Mesendoderm (in vitro differentiated cells): ENCODE results near the gene CXCR3.
A peak's percentile ranks its signal among the peaks of the same experiment; 100 is the strongest.
"Not testable (repeated sequence)": the region's sequence is repeated elsewhere in the genome, so short reads cannot be mapped to it uniquely, and the experiment has no call there.

Experiments
- DNase-seq: peaks from one replicate; pipeline ENCODE4 v3.0.0; 2013
- H2AK5ac ChIP-seq: 2 replicates; pipeline ENCODE4 v1.6.1; 2013; ENCODE audit warnings: low read length, inconsistent platforms
- H2BK120ac ChIP-seq: 2 replicates; pipeline ENCODE4 v1.6.1; 2013; ENCODE audit warnings: low read depth, mild to moderate bottlenecking, low read length, moderate library complexity, mixed read lengths
- H2BK15ac ChIP-seq: replicated peaks from 2 replicates; pipeline ENCODE4 v1.6.1; 2013; ENCODE audit warnings: low read depth, mild to moderate bottlenecking, moderate library complexity
- H2BK5ac ChIP-seq: 2 replicates; pipeline ENCODE4 v1.6.1; 2013; ENCODE audit warnings: low read length, inconsistent platforms
- H3K18ac ChIP-seq: 2 replicates; pipeline ENCODE4 v1.6.1; 2013; ENCODE audit warnings: mild to moderate bottlenecking, low read length, mixed read lengths
- H3K23ac ChIP-seq: one replicate; pipeline ENCODE4 v1.6.1; 2013; ENCODE audit warnings: low read length
- H3K27ac ChIP-seq: 2 replicates; pipeline ENCODE4 v1.5.1; 2013; ENCODE audit warnings: low read depth, mild to moderate bottlenecking, inconsistent platforms, low read length, moderate library complexity
- H3K27me3 ChIP-seq: 2 replicates; pipeline ENCODE4 v1.6.1; 2013; ENCODE audit warnings: low read length, control low read depth, mild to moderate bottlenecking, inconsistent platforms; ENCODE audit not compliant: insufficient read depth, poor library complexity
- H3K36me3 ChIP-seq: 2 replicates; pipeline ENCODE4 v1.6.1; 2013; ENCODE audit warnings: low read length, inconsistent platforms; ENCODE audit not compliant: control insufficient read depth, insufficient read depth
- H3K4ac ChIP-seq: one replicate; pipeline ENCODE4 v1.6.1; 2013; ENCODE audit warnings: low read depth, mild to moderate bottlenecking, low read length, moderate library complexity
- H3K4me1 ChIP-seq: 2 replicates; pipeline ENCODE4 v1.6.1; 2013; ENCODE audit warnings: low read depth, low read length, inconsistent platforms; ENCODE audit not compliant: control insufficient read depth
- H3K4me2 ChIP-seq: 2 replicates; pipeline ENCODE4 v1.6.1; 2013; ENCODE audit warnings: low read length
- H3K4me3 ChIP-seq: 2 replicates; pipeline ENCODE4 v1.5.1; 2013; ENCODE audit warnings: mild to moderate bottlenecking, low read length
- H3K56ac ChIP-seq: one replicate; pipeline ENCODE4 v1.6.1; 2013; ENCODE audit warnings: low read length
- H3K79me1 ChIP-seq: 2 replicates; pipeline ENCODE4 v1.6.1; 2013; ENCODE audit warnings: low read length, inconsistent platforms
- H3K79me2 ChIP-seq: 2 replicates; pipeline ENCODE4 v1.6.1; 2013; ENCODE audit warnings: mild to moderate bottlenecking, low read length; ENCODE audit not compliant: control insufficient read depth, insufficient read depth
- H3K9ac ChIP-seq: 2 replicates; pipeline ENCODE4 v1.6.1; 2013; ENCODE audit warnings: low read length, inconsistent platforms
- H4K5ac ChIP-seq: one replicate; pipeline ENCODE4 v1.6.1; 2013; ENCODE audit warnings: low read length
- H4K8ac ChIP-seq: one replicate; pipeline ENCODE4 v1.6.1; 2013; ENCODE audit warnings: low read depth, mild to moderate bottlenecking, control low read depth, low read length, moderate library complexity
- WGBS: extraction: QIAGEN DNeasy Blood & Tissue Kit; methylation state at CpG from one replicate; pipeline ENCODE4 v1.1.7; 2013; ENCODE audit warnings: low lambda C conversion rate, missing lambda C conversion rate; ENCODE audit not compliant: insufficient coverage; ENCODE audit errors: extremely low coverage; 5-methylcytosine and 5-hydroxymethylcytosine counted together

The CXCR3 gene

GRCh38 chrX:71604796-71605568 lies 13.3 kb downstream of the CXCR3 start:
- no peak overlapping the region for H2BK5ac ChIP-seq
- no peak overlapping the region for H4K8ac ChIP-seq
- no peak overlapping the region for H3K4me2 ChIP-seq
- H3K79me2 ChIP-seq = no peaks in the 10 kb centered on the region
- no peaks in the 10 kb centered on the region for H3K27me3 ChIP-seq
- no peak overlapping the region for H2BK15ac ChIP-seq
- no peak overlapping the region for H4K5ac ChIP-seq
- no peak overlapping the region for H3K23ac ChIP-seq
- H2AK5ac ChIP-seq = no peak overlapping the region
- no peak for DNase-seq
- WGBS = no CpG with 5 or more reads among the region's 8 CpGs
- no peak overlapping the region for H3K27ac ChIP-seq
- H3K4me3 ChIP-seq = no peak overlapping the region
- no peak overlapping the region for H3K56ac ChIP-seq
- no peaks in the 10 kb centered on the region for H3K36me3 ChIP-seq
- H3K4me1 ChIP-seq = no peaks in the 10 kb centered on the region
- no peak overlapping the region for H3K18ac ChIP-seq
- H2BK120ac ChIP-seq = no peak overlapping the region
- no peak overlapping the region for H3K9ac ChIP-seq
- H3K79me1 ChIP-seq = no peaks in the 10 kb centered on the region
- no peak overlapping the region for H3K4ac ChIP-seq

GRCh38 chrX:71604141-71604540 lies 14.2 kb downstream of the CXCR3 start:
- H3K9ac ChIP-seq = no peak overlapping the region
- peak; percentile 10 for DNase-seq
- no peak overlapping the region for H4K5ac ChIP-seq
- H3K79me2 ChIP-seq = no peaks in the 10 kb centered on the region
- no peak overlapping the region for H3K56ac ChIP-seq
- no peak overlapping the region for H4K8ac ChIP-seq
- no peaks in the 10 kb centered on the region for H3K36me3 ChIP-seq
- no peak overlapping the region for H3K4me2 ChIP-seq
- H3K18ac ChIP-seq = no peak overlapping the region
- WGBS = no CpG with 5 or more reads among the region's 10 CpGs
- H3K23ac ChIP-seq = no peak overlapping the region
- no peak overlapping the region for H2AK5ac ChIP-seq
- no peak overlapping the region for H2BK15ac ChIP-seq
- no peak overlapping the region for H2BK120ac ChIP-seq
- H2BK5ac ChIP-seq = no peak overlapping the region
- no peaks in the 10 kb centered on the region for H3K27me3 ChIP-seq
- H3K4me3 ChIP-seq = no peak overlapping the region
- no peaks in the 10 kb centered on the region for H3K4me1 ChIP-seq
- H3K4ac ChIP-seq = no peak overlapping the region
- H3K79me1 ChIP-seq = no peaks in the 10 kb centered on the region
- no peak overlapping the region for H3K27ac ChIP-seq

- Histone ChIP-seq H3K18ac (no peak overlapping the region), H4K8ac (no peak overlapping the region), H2AK5ac (no peak overlapping the region), H3K79me2 (no peaks in the 10 kb centered on the region), H3K4me3 (no peak overlapping the region), H3K27ac (no peak overlapping the region), H3K56ac (no peak overlapping the region), H2BK5ac (no peak overlapping the region), H4K5ac (no peak overlapping the region), H3K23ac (no peak overlapping the region), H3K4ac (no peak overlapping the region), H2BK15ac (no peak overlapping the region), H3K4me1 (no peaks in the 10 kb centered on the region), H3K9ac (no peak overlapping the region), H3K4me2 (no peak overlapping the region), H3K36me3 (no peaks in the 10 kb centered on the region), H3K27me3 (no peaks in the 10 kb centered on the region), H2BK120ac (no peak overlapping the region), H3K79me1 (no peaks in the 10 kb centered on the region)
- no CpG with 5 or more reads among the region's 33 CpGs for WGBS
- DNase-seq = peak; percentile 70
Measured at GRCh38 chrX:71603618-71604017, 14.7 kb downstream of the CXCR3 start.

DNA sequence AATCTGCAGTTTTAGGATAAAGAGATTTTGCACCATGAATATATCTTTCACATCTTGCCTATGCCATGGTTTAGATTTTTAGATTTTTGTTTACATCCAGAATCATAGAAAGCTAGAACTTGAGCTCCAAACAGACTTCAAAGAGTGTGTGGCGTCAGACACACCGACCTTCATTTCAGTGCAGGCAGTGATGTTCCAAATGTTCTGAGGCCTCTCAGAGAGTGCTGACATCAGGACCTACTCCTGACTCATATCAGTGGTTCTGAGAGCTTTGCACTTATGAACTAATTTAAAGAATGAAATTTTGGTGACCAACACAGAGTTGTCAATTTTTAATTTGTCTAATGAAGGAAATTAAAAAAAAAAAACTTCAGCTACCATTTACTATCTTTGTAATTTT lies 18.3 kb downstream of the CXCR3 start:
- Histone ChIP-seq H2BK120ac (no peak overlapping the region), H3K4me1 (no peaks in the 10 kb centered on the region), H3K4me2 (no peak overlapping the region), H3K4ac (no peak overlapping the region), H2BK5ac (no peak overlapping the region), H3K27ac (no peak overlapping the region), H2BK15ac (no peak overlapping the region), H3K36me3 (no peaks in the 10 kb centered on the region), H3K79me1 (no peaks in the 10 kb centered on the region), H3K79me2 (no peaks in the 10 kb centered on the region), H4K5ac (no peak overlapping the region), H3K56ac (no peak overlapping the region), H3K9ac (no peak overlapping the region), H3K23ac (no peak overlapping the region), H3K4me3 (no peak overlapping the region), H3K18ac (no peak overlapping the region), H3K27me3 (no peaks in the 10 kb centered on the region), H2AK5ac (no peak overlapping the region), H4K8ac (no peak overlapping the region)
- DNase-seq = no peak
- no CpG with 5 or more reads among the region's 2 CpGs for WGBS

GRCh38 chrX:71593210-71593609 lies 25.1 kb downstream of the CXCR3 start:
- H3K4me3 ChIP-seq, H3K36me3 ChIP-seq, H3K27me3 ChIP-seq, H4K8ac ChIP-seq, H2BK120ac ChIP-seq, H3K18ac ChIP-seq, H3K23ac ChIP-seq, H3K79me2 ChIP-seq, H3K4me2 ChIP-seq, H3K4ac ChIP-seq, H3K9ac ChIP-seq, H4K5ac ChIP-seq, H2BK5ac ChIP-seq, H3K27ac ChIP-seq, H3K4me1 ChIP-seq, H2BK15ac ChIP-seq, H3K56ac ChIP-seq, H3K79me1 ChIP-seq, H2AK5ac ChIP-seq: not testable (repeated sequence)
- DNase-seq = peak; percentile 13
- no CpG with 5 or more reads among the region's 8 CpGs for WGBS

- Histone ChIP-seq H3K56ac (no peak overlapping the region), H3K27ac (no peak overlapping the region), H3K4me3 (no peak overlapping the region), H4K5ac (no peak overlapping the region), H3K36me3 (no peaks in the 10 kb centered on the region), H3K9ac (no peak overlapping the region), H3K23ac (no peak overlapping the region), H4K8ac (no peak overlapping the region), H3K18ac (no peak overlapping the region), H2BK15ac (no peak overlapping the region), H2BK120ac (no peak overlapping the region), H3K4me2 (no peak overlapping the region), H3K27me3 (no peaks in the 10 kb centered on the region), H2BK5ac (no peak overlapping the region), H3K4ac (no peak overlapping the region), H3K79me1 (no peaks in the 10 kb centered on the region), H3K4me1 (no peaks in the 10 kb centered on the region), H3K79me2 (no peaks in the 10 kb centered on the region), H2AK5ac (no peak overlapping the region)
- DNase-seq = no peak
- WGBS = no CpG with 5 or more reads among the region's 2 CpGs
Measured at GRCh38 chrX:71586929-71587328, 31.4 kb downstream of the CXCR3 start.
